Anterior cingulate cortex (tissue), 58 donors: Measurements from ENCODE around the gene FRMD6.
"Not testable (repeated sequence)": the region's sequence is repeated elsewhere in the genome, so short reads cannot be mapped to it uniquely, and the experiment has no call there.

Experiments used
- DNase-seq, 58 donors: peaks; one replicate each; lab custom pipeline; 2025; lab: John Stamatoyannopoulos, UW

The FRMD6 gene

DNA sequence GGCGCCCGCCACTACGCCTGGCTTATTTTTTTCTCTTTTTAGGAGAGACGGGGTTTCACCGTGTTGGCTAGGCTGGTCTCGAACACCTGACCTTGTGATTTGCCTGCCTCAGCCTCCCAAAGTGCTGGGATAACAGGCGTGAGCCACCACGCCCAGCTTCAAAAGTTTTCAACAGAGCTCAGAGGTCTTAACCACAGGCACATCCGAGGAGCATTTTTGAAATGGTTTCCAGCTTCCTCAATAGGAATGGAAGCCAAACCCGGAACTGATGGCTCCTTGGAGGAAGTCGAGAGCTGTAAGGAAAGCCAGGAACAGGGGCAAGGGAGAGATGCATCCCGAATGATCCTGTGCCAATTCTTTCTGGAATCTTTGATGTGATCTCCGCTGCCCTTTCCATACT, 114.0 kb downstream of the FRMD6 start:
- DNase-seq = not testable (repeated sequence)

DNA sequence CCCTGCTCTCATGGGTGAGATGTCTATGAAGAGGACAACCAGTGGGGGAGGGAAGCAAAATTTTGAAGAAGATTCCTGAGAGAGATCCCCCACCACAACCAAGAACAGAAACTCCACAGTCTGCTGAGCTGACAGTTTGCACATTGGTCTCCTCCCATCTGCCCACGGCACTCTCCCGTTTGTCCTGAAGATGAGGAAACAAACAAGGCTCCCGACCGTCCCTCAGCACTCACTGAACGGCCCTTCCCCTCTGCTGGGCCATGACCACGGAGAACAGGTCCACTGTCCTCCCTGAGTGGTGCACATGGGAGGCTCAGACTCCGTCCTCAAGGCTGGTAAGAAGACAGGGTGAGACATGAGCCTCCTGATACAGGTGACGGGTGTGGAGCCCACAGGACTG, 114.9 kb downstream of the FRMD6 start:
- peak in 1 of 58 donors; percentile 2 for DNase-seq

DNA sequence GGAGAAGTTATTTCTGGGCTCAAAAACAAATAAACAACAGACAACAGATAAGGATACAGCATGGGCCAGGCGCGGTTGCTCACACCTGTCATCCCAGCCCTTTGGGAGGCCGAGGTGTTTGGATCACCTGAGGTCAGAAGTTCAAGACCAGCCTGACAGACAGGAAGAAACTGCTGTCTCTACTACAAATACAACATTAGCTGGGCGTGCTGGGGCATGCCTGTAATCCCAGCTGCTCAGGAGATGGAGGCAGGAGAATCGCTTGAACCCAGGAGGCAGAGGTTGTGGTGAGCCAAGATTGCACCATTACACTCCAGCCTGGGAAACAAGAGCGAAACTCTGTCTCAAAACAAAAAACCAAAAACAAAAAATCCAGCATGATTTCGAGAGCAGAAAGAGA, 117.6 kb downstream of the FRMD6 start:
- not testable (repeated sequence) for DNase-seq

DNA sequence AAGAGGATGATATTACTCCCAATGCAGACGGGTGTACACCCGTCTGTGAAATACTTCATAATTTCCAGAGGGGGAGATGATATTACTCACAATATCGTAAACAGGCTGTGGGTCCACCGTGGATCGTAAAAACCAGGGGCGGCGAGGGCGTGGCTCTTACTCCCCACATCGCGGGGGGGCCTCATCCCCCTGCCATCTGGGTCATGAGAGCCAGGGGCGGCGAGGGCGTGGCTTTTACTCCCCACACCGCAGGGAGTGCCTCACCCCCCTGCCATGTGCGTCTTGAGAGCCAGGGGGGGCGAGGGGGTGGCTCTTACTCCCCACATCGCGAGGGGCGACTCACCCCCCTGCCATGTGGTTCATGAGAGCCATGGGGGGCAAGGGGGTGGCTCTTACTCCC, 122.5 kb downstream of the FRMD6 start:
- no peak for DNase-seq

GRCh38 chr14:51776102-51776894, 124.6 kb downstream of the FRMD6 start:
- DNase-seq = peak in 42 of 58 donors; percentile 1 to 64 (median 22)

DNA sequence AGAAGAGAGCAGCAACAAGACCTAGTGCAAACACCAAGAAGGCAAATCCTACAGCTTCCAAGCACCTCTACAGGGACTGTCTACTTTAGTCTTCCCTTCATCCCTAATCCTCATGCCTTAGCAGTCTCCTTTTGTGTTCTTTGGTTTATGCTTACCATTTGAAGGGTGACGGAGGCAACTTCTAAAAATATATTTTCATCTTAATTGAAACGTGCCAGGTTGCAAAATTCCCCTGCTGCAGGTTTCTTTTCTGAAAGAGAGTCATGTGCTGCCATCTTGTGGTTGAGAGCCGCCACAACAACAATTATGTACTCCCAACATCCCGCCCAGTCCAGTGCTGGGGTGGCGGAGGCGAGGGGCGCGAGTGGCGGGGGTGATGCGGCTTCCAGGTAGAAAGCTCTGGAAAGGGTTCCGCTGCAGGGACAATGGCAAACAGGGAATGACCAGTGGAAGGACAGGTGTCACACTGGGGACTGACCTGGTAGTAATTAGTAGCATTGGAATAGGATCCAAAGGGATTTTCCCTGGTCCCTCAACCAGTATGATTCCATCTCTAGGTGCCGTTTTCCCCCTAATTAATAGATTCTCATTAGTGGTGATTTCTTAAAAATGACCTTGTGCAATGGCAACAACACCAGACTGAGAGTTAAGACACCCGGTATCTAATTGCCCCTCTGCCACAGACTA, 128.4 kb downstream of the FRMD6 start:
- DNase-seq = peak in 54 of 58 donors; percentile 4 to 82 (median 38)
